LoVo (cell line): Measurements from ENCODE around the gene NLRP4.
"Not testable (repeated sequence)": the region's sequence is repeated elsewhere in the genome, so short reads cannot be mapped to it uniquely, and the experiment has no call there.

Source experiments
- DNase-seq: peaks from one replicate; pipeline ENCODE4 v3.0.0-alpha.2; 2016; ENCODE audit warnings: low spot score

Gene NLRP4

GRCh38 chr19:55877211-55877610 lies 40.9 kb downstream of the NLRP4 start:
- DNase-seq, result no peak

DNA sequence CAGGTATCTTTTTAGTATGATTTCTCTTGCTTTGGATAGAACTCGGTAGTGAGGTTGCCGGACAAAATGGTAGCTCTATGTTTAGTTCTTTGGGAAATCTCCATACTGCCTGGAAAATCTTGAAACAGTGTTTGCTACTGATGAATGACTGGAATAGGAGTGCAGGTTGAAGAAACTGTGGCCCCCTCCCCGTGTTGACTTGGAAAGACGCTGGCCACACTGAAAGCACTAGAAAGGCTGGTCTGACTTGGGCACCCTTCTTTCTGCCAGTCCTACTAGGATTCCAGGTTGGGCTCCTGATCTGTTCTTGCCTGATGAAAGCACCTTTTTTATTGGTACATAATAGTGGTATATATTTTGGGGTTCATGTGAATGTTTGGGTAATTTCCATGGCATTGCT lies 46.3 kb downstream of the NLRP4 start:
- DNase-seq, result no peak

GRCh38 chr19:55898911-55899310 lies 62.6 kb downstream of the NLRP4 start:
- no peak for DNase-seq

- no peak for DNase-seq
These were observed 65.2 kb downstream of the NLRP4 start for GRCh38 chr19:55901369-55902079.

DNA sequence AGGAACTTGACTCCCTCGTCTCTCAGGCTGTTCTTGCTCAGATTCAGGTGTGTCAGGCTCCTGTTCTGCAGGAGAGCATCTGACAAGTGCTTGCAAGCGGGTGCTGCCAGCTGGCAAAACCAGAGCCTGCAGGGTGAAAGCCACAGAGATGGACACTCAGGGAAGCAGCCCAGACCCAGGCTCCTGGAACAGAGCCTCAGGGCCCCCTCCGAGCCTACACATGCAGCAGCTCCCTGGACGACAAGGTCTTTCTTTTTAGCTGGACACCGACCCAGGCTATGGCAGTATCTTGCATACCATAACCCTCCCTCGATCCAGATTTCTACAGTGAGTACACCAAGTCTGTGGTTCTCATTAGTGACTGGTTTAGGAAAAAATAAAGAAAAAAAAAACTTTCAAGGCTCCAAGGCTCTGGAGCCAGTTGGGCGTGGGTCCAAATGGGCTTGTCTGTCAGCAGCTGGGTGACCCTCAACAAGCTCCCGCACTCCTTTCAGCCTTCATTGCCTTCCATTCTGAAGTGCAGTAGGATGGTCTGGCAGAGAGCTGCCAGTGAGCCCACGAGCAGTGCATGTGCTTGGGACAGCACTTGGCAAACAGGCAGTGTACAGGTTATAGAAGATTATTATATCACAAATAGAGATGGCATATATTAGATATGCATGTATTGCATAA lies 65.9 kb downstream of the NLRP4 start:
- no peak for DNase-seq

DNA sequence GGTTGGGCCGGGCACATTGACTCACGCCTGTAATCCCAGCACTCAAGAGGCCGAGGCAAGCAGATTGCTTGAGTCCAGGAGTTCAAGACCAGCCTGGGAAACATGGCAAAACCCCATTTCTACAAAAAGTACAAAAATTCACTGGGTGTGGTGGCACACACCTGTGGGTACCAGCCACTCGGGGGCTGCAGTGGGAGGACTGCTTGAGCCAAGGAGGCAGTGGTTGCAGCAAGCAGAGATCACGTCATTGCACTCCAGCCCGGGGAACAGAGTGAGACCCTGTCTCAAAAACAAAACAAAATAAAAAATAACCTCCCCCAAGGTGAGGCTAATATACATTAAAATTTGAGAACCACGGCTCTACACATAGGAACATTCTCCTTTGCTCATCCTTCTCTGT lies 70.9 kb downstream of the NLRP4 start:
- DNase-seq, result no peak

GRCh38 chr19:55907746-55908145 lies 71.4 kb downstream of the NLRP4 start:
- no peak for DNase-seq

GRCh38 chr19:55909801-55910200 lies 73.5 kb downstream of the NLRP4 start:
- no peak for DNase-seq

- no peak for DNase-seq
These were observed 76.6 kb downstream of the NLRP4 start for GRCh38 chr19:55912916-55913315.

DNA sequence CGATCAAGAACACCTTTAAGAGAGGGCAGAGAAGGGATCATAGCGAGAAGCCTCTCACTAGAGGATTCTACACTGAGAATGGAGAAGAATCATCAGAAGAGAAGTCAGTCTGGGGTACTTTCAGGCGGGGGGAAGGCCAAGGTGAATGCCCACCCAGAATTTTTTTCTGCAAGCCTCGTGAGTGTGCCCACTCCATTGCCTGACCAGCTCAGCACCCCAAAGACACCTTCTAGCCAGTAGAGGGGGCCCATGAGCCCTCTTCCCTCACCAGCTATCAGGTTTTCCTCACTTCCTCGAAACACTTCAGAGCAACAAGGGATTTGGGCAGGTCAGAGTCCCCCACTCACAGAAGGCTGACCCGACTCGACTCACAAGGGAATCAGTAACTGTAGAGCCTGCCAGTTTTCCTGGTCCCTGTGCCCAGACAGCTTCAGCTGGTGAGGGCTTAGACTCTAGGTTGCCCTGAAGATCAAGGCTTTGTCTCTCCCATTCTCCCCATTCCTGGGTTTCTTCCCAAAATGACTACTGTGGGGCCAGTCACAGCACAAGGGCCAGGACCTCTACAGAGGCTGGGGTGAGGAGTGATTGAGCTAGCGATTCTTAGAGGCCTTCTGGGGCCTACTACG lies 77.4 kb downstream of the NLRP4 start:
- DNase-seq, result no peak

- DNase-seq, result no peak
These were observed 87.2 kb downstream of the NLRP4 start for GRCh38 chr19:55923556-55923955.

GRCh38 chr19:55927991-55928390 lies 91.7 kb downstream of the NLRP4 start:
- DNase-seq, result no peak

- not testable (repeated sequence) for DNase-seq
These were observed 92.9 kb downstream of the NLRP4 start for GRCh38 chr19:55929258-55929657.

- DNase-seq, result no peak
These were observed 94.7 kb downstream of the NLRP4 start for GRCh38 chr19:55930996-55931515.
